A549 treated with CORT108297 at 1 μM for 4 hours (cell line): ENCODE measurements around the gene MRGPRG. TPM values are rescaled to one million over a fixed set of nuclear protein-coding genes. Genes with fewer than 3 reads are reported as not detected.

Source experiments
- total RNA-seq: library from RNA; stranded (reverse); fragments of 200-300 nt; extraction: Qiagen RNA extraction; gene quantifications from 5 replicates; pipeline ENCODE4 v1.2.3, GENCODE V29; 2022

Gene MRGPRG, protein sequence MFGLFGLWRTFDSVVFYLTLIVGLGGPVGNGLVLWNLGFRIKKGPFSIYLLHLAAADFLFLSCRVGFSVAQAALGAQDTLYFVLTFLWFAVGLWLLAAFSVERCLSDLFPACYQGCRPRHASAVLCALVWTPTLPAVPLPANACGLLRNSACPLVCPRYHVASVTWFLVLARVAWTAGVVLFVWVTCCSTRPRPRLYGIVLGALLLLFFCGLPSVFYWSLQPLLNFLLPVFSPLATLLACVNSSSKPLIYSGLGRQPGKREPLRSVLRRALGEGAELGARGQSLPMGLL
- not detected in 5 replicates for total RNA-seq

DNA sequence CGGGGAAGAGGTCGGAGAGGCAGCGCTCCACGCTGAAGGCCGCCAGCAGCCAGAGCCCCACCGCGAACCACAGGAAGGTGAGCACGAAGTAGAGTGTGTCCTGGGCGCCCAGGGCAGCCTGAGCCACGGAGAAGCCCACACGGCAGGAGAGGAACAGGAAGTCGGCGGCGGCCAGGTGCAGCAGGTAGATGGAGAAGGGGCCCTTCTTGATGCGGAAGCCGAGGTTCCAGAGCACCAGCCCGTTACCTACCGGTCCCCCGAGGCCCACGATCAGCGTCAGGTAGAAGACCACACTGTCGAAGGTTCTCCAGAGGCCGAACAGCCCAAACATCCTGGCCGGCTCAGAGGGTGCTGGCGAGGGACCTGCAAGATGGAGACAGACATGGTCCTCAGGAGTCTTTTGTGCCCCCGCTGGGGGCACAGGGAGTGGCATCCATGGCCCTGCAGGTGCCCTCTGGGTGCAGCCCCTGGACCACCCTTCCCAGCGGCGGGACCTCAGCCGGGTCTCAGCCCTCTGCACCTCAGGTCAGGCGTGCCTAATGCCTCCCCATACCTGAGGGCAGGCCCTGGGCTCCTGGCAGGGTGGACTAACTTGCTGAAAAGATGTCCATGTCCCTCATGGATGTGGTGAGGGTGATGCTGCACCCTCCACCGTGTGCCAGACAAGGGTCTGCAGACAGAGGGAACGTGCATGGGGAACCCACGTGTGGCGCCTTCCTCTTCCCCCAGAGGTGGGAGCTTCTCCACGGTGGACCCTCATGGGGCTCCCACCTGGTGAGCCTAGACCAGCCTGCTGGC is at the start of gene MRGPRG:
Gene MRGPRG, minus strand, starts transcription at position 331 of the 798 bp plus-strand sequence. Its CDS starts 0 bp downstream, at position 331.

DNA sequence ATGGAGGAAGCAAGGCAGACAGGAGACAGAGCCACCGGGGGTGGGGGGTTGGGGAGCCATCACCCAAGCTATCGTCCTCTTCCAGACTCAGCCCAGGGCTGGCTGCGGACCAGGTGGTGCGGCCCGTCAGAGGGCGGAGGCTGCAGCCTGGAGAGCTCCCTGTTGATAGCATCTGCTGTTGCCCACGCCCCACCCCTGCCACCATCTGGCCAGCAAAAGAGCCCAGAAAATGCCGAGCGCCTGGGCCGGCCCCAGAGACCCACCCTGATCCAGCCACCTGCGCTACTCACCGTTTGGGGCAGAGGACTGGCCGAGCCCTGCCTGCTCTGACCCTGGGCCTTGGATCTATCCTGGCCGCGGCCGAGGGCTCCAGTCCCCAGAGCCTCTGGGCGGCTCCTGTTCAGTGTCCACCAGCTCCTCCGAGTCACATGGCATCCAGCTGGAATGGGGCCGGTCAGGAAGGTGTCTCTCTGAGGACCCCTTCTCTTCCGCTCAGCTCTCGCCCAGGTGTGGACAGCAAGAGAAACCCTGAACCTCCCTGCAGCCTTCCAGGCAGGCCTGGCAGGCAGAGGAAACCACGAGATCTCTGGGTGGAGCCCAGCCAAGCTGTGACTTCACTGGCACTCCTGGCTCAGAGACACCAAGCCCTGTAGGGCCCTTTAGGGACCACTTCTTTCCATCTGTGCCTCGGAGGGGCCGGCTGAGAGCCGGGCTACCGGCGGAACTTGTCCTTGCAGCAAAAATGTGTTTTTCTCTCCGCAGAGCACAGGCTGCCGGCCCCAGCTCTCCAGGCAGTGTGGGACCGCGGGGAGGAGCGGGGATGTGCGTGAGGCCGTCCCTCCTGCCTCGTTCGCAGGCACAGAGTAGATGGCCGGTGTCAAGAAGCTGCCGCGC is 13.5 kb upstream of the MRGPRG start, which contains the start of gene MRGPRE:
Gene MRGPRE, minus strand, starts transcription at position 567 of the 894 bp plus-strand sequence. CDS start 3,618 bp downstream, outside the sequence.

Other genes starting within 250 kb of the MRGPRG start
- 112 to 140 TPM (median 122 TPM) in 5 replicates for gene NAP1L4, start 226.5 kb downstream of the MRGPRG start, total RNA-seq
- 59.7 to 63.8 TPM (median 61.0 TPM) in 5 replicates for gene CARS1, start 161.4 kb downstream of the MRGPRG start, total RNA-seq
- gene OSBPL5, start 53.5 kb downstream of the MRGPRG start, total RNA-seq: 4.7 to 8.5 TPM (median 6.8 TPM) in 5 replicates
- gene MRGPRE, start 13.6 kb upstream of the MRGPRG start, total RNA-seq: 0.09 to 0.17 TPM (median 0.10 TPM) in 3 of 5 replicates, not detected in the others
- gene ZNF195, start 160.3 kb upstream of the MRGPRG start, total RNA-seq: 17.9 to 23.4 TPM (median 19.7 TPM) in 5 replicates